Ramos (cell line): ENCODE data around the gene G6PC3.
"Not testable (repeated sequence)": the region's sequence is repeated elsewhere in the genome, so short reads cannot be mapped to it uniquely, and the experiment has no call there.

Experiments
- in situ Hi-C: fragments of 300-500 bp; cut with MboI; formaldehyde crosslinking; loops from one replicate; pipeline ENCODE4 v1.14.3; 2022; ENCODE audit warnings: low sequenced_read_pairs; ENCODE audit not compliant: unreplicated experiment

Gene G6PC3

DNA sequence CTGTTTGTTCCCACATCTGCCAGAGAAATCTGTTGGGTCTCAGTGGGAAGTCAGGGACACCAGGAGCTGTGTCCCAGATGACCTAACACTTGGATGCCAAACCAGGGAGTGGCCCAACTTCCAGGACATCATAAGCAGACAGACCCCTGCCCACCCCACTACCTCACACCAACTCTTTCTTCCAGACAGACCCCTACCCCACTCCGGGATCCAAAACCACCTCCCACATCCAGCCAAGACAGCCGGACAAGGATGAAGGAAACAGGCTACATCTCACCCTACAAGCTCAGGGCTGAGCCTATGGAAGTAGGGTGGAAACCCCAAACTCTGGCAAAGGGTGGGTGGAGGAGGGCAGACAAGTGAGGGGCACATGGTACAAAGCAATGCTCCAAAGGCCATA lies 49.3 kb downstream of the G6PC3 start:
- in situ Hi-C loops: no loop called here

DNA sequence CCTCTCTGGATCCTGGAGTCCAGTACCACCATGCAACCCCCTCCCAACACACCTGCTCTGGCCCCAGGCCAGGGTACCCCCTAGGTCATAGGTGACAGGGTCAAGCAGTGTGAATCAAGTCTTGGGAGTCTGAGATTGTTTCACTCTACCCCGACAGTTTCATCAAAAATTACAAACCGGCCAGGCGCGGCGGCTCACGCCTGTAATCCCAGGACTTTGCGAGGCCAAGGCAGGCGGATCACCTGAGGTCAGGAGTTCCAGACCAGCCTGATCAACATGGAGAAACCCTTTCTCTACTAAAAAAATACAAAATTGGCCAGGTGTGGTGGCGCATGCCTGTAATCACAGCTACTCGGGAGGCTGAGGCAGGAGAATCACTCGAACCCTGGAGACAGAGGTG lies 49.7 kb downstream of the G6PC3 start:
- in situ Hi-C loops: not testable (repeated sequence)

DNA sequence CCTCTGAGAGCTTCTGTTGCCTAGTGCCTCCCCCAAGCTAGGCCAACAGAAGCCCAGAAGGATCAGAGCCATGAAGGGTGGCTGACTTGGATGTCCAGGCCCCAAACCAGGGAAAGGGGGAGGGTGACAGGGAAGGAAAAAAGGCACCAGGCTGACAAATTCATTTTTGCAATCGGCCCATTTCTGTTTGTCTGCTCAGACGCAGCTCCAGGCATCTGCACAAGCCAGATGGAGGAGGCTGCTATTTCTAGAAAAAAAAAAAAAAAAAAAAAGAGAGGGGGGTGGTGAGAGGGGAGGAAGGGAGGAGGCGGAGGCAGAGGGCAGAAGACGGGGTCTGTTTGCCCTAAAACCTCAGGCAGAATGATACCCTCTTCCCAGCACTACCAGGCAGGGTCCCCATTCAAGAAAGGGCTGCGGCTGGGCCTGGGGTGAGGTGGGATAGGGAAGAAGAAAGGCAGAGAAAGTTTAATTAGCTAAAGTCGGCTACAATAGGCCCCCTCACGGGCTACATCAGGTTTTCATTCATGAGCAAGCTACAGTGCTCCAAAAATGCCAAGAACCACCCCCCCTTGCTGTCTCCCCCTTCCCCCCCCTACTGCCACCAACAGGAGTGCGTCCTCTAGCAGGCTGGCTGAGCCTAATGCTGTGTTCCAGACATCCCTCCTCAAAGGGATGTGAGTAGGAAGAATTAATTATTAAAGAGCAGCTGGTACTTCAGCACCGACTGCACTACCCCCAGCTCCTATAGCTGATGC lies 50.5 kb downstream of the G6PC3 start:
- in situ Hi-C loops: no loop called here

DNA sequence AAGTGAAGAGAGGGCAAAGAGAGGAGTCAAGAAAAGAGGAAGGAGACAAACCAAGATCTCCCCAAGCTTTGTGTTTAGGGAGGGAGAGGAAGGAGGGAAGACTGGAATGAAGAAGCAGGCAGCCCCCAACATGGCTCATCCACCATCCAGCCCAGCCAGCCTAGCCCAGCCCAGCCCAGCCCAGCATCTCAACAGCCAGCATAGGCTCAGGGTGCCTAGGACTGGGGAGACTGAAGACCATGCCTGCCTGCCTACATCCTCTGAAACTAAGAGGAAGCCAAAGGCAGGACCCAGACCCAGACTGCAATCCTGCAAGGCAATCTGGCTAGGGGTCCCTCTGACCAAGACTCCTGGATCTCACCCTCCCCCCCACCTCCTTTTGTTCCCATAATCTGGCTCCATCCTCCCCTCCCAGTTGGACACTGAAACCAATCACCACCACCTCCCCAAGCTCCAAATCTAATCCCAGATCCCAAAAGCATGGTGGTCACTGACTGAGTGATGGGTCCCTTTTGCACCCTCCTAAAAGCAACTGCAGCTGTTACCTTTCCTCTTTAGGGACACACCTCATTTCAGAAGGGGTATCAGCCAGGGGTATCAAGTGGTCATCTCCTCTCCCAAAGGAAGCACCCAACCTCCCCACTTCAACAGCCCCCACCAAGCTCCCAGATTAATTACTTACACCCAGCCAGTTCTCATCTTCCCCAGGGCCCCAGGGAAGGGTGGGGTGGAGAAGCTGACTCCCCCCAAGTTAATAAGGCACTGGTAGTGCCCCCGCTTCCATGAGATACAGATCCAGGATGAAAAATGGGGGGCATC lies 51.7 kb downstream of the G6PC3 start:
- in situ Hi-C loops: no loop called here

DNA sequence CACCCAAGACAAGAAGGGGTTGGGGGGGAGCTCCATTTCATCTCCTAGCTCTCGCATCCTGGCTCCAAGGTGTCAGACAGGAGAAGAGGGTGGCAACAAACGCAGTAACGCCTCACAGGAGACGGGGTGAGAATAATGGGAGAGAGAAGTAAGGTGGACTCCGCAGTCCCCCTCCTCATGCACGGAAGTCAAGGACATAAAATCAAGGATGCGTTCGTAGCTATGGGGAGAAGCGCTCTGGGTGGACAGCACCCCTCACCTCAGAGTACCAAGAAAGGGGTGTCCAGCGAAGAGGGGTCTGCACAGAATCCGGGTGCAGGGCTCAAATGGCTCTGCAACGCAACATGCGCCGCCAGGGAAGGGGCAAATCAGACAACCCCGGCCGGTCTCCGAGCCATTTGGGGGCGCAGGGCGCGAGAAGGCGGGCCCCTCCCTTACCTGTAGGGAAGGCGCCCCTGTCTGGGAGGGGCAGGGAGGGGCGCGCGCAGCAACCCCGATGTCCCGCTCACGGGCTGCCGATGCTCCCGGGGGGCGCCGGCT lies 52.4 kb downstream of the G6PC3 start:
- in situ Hi-C loops: no loop called here

DNA sequence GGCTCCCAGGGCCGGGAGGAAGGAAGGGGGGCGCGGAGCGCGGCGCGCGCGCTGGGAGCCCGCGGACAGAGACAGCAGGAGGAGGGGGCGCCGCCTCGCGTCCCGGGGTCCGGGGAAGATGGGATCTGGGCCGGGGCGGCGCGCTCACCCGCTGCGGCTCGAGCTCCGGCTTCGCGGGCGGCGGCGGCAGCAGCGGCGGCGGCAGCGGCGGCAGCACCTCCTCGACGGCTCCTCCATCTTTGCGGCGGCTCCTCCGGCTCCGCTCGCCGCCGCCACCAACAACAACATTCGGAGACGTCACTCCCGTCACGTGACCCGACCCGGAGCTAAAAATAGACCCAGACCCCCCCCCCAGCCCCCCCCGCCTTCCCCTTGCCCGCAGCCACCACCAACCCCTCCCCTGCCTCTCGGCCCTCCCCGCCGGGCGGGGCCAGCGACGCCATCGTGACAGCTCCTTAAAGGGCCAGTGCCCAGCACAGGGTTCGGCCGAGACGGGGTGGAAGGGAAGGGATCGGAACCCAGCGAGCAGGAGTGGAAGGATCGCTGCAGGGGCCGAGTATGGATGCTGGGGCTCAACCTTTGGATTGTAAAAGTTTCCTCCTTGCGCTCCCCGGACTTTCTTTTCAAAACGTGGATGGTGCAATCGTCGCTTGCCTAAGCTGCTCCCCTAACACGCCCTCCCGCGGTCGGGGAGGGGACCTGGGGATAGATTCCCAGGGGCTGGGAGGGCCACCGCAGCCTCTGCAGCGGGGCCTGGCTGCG lies 53.0 kb downstream of the G6PC3 start, which contains the start of gene HDAC5:
Gene HDAC5, minus strand, starts transcription at position 286 of the 762 bp plus-strand sequence. CDS start 6,126 bp downstream, outside the sequence.
- in situ Hi-C loops: no loop called here

DNA sequence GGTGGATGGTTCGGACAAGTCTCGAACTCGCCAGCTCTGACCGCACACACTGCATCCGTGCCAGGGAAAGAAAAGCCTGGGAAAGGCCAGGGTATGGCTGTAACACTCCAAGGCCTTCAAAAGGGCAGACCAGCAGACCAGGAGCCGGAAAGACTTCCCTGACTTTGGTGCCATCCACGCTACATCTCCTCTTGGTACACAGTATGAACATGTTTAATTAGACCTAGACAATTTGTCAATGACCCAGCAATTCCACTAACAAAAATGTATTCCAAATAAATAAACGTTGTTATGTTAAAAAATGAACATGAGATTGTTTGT lies 53.5 kb downstream of the G6PC3 start:
- in situ Hi-C loops: no loop called here
